OCI-M1 (cell line): ENCODE data around the gene LRIG1.

ENCODE experiments used
- DNase-seq: peaks from one replicate; lab custom pipeline; 2025; lab: John Stamatoyannopoulos, UW

The LRIG1 gene

DNA sequence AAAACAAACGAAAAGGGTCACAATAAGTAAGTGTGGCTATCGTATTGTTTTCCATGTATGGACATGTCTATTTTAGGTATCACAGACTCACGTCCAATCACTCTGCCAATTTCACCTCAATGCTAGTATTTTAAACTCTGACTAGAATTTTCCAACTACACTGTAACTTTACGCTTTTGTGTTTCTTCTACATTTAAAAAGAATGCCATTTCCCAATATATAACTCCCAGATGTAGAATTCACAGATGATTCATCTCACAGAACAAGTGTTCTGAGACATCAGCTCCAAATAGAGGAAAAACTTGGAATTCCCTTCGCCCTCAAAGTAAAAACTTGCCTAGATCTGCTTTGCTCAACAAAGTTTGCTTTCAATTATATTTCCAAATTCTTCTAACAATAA is 14.2 kb downstream of the LRIG1 start:
- DNase-seq, result no peak

- DNase-seq, result no peak
Observed at GRCh38 chr3:66486202-66486601, 14.6 kb downstream of the LRIG1 start.

GRCh38 chr3:66485291-66485968 is 15.4 kb downstream of the LRIG1 start:
- peak; percentile 32 for DNase-seq

- no peak for DNase-seq
Observed at GRCh38 chr3:66484106-66484844, 16.5 kb downstream of the LRIG1 start.

- no peak for DNase-seq
Observed at GRCh38 chr3:66483409-66483906, 17.4 kb downstream of the LRIG1 start.

- no peak for DNase-seq
Observed at GRCh38 chr3:66483006-66483405, 17.8 kb downstream of the LRIG1 start.

- DNase-seq, result no peak
Observed at GRCh38 chr3:66482018-66482404, 18.8 kb downstream of the LRIG1 start.

DNA sequence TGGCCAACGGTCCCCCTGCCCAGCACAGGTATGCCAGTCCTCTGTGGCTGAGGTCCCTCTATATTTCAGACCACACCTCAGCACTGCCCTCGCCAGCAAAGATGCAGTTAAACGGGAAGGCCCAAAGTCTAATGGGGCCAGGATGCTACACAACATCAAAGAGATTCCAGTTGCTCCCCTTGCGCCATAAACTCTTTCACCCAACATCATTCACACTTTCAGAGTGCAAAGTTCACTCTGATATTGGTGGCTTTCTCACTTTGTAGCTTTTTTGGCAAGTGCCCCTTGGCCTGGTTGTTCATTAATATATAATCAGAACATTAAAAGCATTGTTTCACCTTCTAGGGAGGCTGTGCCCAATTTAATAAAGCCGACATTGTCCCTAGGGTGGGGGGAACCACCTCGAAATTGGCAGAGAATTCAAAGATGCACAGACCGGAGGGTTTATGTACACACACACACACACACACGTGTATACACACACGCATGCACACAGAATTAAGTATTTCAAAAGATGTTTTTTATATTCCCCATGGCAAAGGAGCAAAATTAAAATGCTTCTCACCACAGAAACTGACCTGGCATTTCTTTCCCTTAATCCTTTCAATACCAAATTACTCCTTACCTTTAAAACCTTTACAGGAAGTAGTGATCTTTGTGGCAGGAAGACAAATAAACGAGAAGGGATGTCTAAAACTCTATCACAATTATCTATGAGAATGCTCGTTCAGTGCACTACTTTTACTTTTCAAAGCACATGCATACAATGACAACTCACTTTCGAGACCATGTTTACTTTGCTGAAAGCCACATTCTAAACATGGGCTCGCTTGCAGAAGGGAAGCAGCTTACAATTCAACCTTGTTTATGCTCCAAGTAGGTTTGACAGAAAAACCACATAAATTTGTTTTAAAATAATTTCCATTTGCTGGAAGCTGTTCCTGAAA is 19.5 kb downstream of the LRIG1 start:
- DNase-seq, result no peak

DNA sequence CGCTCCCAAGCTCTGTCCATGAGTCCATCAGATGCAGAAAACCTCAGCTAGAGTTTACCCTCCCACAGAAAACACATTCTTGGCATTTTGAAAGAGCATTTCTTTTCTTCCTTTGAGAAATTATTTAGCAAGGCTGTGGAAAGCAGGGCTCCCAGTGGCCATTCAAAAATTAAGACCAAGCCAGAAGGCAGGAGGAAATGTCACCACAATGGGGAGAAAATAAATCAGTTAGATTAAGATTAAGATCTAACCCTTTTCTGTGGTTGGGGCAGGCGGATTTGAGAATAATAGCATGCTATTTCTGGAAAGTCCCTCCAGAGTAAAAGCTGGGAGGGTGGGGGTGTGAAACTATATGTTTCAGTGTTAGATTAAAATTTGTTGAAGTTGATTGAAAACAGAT is 20.2 kb downstream of the LRIG1 start:
- peak; percentile 4 for DNase-seq

GRCh38 chr3:66479532-66479947 is 21.3 kb downstream of the LRIG1 start:
- DNase-seq, result no peak

GRCh38 chr3:66478960-66479359 is 21.9 kb downstream of the LRIG1 start:
- no peak for DNase-seq

DNA sequence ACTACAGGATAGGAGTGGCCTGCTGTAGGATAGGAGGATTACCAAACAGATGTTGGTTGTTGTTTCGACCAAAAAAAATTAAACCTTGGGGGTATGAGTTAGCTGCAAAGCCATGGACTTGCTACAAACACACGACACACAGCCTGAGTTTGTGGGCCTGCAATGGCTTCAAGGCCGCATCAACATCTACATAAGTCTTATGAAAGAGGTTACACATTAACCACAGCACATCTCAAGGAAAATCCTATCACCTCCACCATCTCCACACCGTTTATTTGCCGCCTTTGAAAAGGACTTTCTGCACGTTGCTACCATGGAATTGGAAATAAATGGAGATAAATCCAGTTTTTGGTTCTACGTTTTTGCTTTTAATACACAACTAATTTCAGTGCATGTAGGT is 23.0 kb downstream of the LRIG1 start:
- no peak for DNase-seq

GRCh38 chr3:66476852-66477381 is 23.9 kb downstream of the LRIG1 start:
- DNase-seq, result no peak

GRCh38 chr3:66475386-66476020 is 25.3 kb downstream of the LRIG1 start:
- no peak for DNase-seq

- DNase-seq, result peak; percentile 31
Observed at GRCh38 chr3:66473692-66474091, 27.1 kb downstream of the LRIG1 start.

- peak; percentile 57 for DNase-seq
Observed at GRCh38 chr3:66473181-66473580, 27.6 kb downstream of the LRIG1 start.

GRCh38 chr3:66472313-66473134 is 28.3 kb downstream of the LRIG1 start:
- DNase-seq, result peak; percentile 58

GRCh38 chr3:66470956-66471686 is 29.7 kb downstream of the LRIG1 start:
- no peak for DNase-seq

DNA sequence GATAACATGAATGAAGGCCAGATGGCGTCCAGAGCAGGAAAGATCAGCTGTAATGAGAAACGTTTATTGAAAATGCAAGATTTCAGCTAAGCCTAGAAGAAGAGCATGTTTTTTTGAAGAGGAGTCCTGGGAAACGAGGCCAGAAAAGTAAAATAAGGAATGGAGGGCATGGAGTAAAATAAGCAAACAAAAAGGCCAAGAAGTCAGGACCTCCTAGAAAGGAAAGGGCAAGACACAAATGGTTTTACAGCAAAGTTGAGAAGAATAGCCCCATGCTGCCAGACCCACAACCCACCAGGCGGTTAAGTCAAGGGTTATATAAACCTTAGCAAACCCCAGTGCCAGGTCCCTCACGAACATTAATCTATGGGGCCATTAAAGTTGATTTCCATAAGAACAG is 30.5 kb downstream of the LRIG1 start:
- no peak for DNase-seq

DNA sequence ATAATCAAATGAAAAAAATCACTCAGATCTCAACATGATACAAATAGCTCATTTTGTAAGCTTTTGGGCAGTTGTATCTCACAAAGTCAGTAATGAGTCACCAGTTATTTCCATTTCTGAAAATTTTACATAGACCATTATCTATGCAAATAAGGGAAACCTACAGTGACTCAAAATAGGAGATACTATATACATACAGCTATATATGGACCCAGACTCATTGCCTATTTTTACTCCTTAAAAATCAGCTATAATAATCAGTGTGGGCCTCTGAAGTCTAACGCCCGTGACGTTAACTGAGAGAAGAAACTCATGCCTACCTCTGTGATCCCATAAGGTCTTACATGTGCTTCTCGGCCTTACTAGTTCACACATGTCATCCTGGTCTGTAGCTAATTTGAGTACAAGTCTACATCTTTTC is 31.6 kb downstream of the LRIG1 start:
- DNase-seq, result peak; percentile 20
